IPS-NIHi7 (cell line): ENCODE data around the gene KRTAP16-1.
"Not testable (repeated sequence)": the region's sequence is repeated elsewhere in the genome, so short reads cannot be mapped to it uniquely, and the experiment has no call there.

Experiments used
- DNase-seq: peaks from one replicate; pipeline ENCODE4 v3.0.0; 2012; ENCODE audit warnings: mixed read lengths; ENCODE audit errors: extremely low spot score

Gene KRTAP16-1

DNA sequence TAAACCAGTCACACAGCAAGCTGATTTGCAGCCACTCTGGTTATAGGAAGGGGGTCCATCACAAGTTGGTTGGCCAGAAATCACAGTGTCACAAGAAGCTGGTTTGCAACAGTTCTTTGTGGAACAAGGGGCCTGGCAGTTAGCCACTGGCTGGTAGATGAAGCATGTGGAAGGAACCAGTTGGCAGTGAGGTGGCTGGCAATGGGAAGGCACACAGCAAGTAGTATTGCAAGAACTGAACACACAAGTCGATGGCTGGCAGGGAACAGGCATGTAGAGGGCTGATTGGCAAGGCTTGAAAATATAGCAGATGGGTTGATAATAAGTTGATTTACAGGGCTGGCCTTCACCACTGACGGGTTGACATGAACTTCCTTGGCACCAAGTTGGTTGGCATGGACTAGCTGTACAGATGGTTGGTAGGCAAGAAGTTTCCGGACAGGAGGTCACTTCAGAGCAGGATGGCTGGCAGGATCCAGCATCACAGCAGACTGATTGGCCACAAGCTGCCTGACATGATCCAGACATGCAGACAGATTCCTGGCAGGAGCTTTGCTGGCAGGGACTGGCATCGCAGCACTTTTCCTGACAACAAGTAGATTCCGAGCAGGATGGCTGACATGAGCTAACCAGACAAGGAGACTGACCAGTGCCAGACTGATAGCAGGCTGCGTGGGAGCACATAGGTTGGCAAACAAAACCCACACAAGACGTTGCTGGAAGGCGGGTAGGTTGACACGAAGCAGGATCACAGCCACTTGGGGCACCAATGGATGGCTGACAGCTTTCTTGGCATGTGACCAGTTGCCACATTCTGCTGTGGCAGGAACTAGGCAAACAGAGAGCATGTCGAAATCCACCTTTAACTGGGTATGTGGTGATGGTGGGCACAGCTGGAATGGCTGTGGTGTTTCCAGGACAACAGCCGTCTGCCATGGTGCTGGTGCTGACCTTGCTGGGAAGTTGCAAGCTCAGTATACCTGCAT, 6.9 kb downstream of the KRTAP16-1 start, which contains the start of gene KRTAP29-1:
Gene KRTAP29-1 (minus strand): TSS at position 936 of the 986 bp plus-strand sequence. CDS start 0 bp downstream, at position 936.
- no peak for DNase-seq

DNA sequence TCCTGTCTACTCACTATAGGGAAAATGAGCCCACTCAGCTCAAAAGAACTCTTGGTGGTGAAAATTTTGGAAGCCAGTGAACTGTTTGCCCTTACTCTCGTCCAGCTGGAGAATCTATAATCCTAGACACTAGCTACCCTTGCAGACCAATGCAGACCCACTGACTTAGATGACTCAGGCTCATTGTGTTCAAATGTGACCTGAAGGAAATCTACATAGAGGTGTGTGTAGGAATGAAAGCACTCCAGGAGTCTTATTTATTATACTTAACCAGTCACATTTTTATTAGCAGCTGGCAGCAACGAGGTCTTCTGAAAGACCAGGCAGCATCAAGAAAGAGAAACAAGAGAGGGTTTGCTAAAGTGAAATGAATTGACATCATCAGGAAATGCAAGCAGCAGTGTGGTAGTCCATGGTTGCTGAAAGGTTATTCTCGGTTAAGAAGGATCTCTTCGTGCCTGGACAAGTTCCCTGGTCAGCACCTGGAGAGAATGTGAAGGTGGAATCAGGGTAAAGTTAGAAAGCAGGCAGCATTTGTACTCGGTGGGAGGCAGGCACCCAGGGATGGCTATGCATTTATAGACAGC, 7.8 kb downstream of the KRTAP16-1 start:
- DNase-seq: no peak

DNA sequence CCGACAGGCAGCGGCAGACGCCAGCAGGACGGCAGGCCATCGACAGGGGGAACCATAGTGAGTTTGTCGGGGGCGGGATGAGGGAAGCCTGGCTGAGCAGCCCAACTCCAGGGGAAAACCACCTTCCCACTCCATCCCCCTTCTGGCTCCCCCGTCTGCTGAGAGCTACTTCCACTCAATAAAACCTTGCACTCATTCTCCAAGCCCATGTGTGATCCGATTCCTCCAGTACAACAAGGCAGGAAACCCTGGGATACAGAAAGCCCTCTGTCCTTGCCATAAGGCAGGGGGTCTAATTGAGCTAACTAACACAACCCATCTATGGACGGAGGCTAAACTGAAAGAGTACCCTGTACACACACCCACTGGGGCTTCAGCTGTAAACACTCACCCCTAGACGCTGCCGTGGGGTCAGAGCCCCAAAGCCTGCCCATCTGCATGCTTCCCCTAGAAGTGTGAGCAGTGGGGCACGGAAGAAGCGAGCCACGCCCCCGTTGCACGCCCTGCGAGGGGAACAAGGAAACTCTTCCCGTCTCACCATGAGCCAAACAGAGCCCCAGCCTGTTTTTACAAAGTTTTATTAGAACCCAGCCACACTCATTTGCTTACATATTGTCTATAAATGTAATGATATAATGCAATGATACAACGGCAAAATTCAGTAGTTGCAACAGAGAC, 10.5 kb downstream of the KRTAP16-1 start:
- no peak for DNase-seq

DNA sequence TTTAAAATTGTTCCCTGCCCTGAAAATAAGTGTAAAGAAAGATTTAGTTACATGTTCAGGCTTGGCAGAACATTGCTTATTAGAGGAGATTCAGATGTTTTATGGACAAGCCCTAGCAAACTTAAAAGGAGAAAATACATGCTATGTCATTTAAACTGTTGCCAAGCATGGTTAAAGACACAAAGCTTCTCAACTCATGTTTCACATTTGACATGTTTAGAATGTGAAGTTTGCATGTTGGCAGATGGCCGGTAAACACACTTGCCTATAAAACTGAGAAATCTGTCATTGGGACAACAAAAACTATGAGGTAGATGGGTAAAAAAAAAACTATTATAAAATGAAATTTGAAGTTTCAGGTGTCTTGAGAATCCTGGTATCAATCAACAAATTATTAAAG, 12.3 kb downstream of the KRTAP16-1 start:
- no peak for DNase-seq

DNA sequence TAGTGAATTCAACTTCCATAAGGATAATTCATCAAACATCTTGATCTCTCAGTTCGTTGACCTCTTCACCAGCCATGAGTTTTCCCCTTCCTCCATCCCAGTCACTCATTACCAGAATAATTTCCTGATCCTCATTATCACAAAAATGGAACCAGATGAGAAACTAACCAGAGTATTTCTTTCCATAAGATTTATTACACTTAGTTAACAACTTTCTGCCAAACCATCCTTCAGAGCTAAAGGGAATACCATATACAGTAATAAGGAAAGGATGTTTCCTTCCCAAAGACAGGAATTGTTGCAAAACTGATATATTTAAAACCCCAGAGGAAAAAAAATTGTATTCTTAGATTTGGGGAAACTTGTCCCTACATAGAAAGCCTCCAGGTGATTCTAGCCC, 15.1 kb downstream of the KRTAP16-1 start:
- peak; percentile 0 for DNase-seq

DNA sequence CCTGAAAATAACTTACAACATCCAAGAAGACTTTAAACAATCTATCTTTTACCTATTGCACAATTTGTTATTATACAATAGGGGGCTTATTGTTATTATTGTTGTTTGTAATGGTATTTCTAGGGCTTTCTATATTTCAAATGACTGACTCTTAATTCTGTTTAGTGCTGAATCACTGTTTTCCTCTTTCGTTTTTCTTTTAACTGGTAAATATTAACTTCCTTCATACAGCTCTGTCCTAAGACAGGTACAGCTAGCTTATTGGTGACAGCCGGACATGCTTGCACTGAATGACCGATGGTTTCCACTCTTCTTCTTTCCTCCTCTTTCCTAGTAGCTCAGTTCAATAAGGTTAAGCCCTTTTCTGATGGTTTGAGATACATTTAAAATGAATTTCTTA, 22.1 kb downstream of the KRTAP16-1 start:
- peak; percentile 0 for DNase-seq

DNA sequence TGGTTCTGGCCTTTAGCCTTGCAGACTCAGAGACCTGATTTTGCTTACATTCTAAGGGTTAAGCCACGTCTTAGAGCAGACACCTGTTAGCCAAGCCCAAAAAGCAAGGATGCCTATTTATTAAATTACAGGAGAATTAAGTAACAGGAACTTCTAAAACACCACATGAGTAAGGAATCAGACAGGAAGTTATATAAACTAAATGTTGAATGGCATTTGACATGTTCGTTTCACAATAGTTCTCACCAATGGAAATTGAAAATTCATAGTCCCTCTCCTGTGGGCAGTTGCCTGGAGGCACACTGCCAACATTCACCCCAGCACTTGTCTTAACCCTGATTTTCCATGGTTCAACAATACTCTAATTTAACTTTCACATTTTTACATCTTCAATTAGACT, 24.6 kb downstream of the KRTAP16-1 start:
- peak; percentile 5 for DNase-seq

DNA sequence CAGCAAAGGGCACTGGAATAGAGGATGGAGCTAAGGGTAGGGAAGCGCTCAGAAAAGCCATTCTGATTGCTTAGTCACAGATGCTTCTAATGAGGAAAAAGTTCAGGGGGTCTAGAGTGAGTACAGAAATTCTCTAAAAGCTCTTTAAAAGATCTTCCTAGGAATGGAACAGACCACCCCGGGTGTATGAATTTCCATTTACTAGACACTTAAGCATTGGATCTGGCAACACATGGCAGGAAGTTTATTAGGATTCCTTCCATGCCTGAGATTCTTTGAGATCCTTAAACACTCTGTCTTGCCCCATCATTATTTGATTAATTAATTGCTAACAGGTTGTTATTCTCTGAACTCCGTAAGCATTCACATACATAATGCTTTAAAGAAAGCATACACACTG, 25.1 kb downstream of the KRTAP16-1 start:
- DNase-seq: peak; percentile 4

DNA sequence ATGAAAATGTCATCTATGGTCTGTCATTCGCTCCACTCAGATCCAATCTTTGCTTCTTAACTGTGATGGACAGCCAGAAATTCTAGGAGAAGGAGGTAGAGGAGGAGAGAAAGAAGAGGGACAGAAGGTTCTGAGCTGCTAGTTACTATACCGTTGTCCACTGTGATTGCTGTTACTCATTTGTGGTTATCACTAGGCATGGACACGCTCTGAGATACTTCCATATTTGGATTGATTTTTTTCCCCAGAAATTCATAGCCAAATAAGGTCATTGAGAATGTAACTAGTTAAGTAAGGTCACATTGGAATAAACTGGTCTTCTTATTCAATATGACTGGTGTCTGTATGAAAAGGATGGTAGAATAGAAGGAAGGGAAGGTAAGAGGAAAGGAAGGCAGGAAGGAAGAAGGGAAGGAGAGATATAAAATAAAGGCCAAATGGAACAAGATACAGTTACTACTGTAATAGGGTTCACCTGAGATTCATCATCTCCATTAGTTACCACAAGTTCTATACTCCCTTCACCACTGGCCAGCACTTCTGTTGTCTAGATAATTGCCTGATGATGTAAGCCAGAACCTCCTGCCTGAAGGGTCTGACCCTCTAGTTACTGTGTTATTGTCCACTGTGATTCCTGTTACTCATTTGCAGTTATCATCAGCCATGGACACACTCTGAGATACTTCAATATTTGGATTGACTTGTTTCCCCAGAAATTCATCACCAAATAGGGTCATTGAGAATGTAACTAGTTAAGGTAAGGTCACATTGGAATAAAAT, 30.7 kb downstream of the KRTAP16-1 start:
- DNase-seq: no peak

DNA sequence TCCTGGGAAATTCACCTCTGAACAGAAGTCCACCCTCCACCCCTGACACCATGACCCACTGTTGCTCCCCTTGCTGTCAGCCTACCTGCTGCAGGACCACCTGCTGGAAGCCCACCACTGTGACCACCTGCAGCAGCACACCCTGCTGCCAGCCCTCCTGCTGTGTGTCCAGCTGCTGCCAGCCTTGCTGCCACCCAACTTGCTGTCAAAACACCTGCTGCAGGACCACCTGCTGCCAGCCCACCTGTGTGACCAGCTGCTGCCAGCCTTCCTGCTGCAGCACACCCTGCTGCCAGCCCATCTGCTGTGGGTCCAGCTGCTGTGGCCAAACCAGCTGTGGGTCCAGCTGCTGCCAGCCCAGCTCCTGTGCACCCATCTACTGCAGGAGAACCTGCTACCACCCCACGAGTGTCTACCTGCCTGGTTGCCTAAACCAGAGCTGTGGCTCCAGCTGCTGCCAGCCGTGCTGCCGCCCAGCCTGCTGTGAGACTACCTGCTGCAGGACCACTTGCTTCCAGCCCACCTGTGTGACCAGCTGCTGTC, 33.4 kb downstream of the KRTAP16-1 start, which contains the start of gene KRTAP9-7:
Gene KRTAP9-7 (plus strand): TSS at position 51 of the 543 bp plus-strand sequence. CDS start 0 bp downstream, at position 51.
- peak; percentile 1 for DNase-seq

DNA sequence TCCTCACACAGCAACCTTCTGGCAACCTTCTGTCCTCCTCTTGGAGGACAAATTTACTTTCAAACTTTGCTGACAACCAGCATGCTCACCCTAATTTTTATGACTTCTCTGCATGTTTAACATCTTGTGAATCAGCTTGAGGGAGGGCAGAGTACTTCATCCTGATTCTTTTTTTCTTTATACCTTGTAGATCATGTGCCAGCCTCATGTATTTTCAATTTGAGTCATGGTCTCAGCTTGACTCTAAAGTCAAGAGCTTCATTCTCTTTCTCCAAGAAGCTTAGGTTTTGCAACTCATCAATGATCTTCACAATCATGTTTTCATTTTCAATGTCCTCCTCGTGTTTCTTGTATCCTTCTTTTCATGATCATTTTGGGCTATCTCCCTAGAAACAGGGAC, 37.3 kb downstream of the KRTAP16-1 start:
- DNase-seq: no peak

DNA sequence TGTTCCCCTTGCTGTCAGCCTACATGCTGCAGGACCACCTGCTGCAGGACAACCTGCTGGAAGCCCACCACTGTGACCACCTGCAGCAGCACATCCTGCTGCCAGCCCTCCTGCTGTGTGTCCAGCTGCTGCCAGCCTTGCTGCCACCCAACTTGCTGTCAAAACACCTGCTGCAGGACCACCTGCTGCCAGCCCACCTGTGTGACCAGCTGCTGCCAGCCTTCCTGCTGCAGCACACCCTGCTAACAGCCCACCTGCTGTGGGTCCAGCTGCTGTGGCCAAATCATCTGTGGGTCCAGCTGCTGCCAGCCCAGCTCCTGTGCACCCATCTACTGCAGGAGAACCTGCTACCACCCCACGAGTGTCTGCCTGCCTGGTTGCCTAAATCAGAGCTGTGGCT, 37.8 kb downstream of the KRTAP16-1 start:
- not testable (repeated sequence) for DNase-seq

DNA sequence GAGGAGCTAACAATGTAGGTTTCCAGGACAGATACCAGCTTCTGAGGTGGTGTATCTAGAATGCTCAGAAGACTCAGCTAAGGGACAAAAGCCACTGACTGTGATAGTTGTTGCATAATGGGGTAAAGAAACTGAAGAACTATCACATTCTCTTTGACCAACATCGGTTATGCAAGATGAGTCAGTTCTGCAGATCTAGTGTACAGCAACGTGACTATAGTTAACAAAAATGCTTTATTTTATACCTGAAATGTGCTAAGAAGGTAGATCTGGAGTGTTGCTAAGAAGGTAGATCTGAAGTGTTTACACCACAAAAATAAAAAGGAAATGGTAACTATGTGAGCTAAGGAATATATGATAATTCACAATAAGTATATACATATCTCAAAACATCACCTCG, 41.4 kb downstream of the KRTAP16-1 start:
- no peak for DNase-seq

DNA sequence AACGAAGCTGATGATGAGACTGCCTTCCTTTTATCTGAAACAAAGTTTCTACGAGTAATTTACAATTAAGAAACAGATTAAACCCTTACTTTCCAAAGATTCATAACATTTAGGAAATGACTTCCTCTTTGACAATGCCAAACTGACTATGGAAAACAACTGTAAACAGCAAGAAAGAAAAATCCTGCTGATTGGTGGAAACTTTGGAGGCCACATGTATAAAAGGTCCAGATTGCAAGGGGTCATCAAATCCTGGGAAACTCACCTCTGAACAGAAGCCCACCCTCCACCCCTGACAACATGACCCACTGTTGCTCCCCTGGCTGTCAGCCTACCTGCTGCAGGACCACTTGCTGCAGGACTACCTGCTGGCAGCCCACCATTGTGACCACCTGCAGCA, 44.0 kb downstream of the KRTAP16-1 start, which contains the start of gene KRTAP9-6:
Gene KRTAP9-6 (plus strand): TSS at position 301 of the 400 bp plus-strand sequence. CDS start 0 bp downstream, at position 301.
- DNase-seq: no peak

DNA sequence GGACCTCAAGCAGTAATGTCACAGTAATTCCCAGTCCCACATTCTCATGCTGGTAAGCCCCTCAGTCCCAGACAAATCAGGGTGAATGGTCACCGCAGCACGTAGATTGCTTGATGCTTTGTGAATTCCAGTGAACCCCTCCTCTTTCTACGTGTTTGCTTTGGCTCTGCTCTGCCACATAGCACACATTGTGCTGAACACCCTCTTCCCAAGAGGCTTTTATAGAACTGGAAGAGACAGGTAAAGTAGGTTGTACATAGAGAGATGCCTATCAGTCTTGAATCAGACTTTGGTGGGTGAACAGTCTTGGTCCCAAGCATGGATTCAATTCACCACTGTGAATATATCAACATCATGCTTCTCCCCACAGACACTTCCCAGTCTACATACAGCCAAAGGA, 44.5 kb downstream of the KRTAP16-1 start:
- peak; percentile 0 for DNase-seq

DNA sequence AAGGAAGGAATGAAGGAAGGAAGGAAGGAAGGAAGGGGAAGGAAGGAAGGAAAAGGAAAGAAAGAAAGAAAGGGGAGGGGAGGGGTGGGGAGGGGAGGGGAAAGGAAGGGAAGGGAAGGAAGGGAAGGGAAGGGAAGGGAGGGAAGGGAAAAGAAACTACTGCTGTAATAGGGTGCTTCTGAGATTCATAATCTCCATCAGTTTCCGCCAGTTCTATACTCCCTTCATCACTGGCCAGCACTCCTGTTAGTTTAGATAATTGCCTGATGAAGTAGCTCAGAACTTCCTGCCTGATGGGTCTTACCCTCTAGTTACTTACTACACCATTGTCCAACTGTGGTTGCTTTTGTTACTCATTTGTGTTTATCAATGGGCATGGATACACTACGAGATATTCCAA, 45.9 kb downstream of the KRTAP16-1 start:
- DNase-seq: no peak

DNA sequence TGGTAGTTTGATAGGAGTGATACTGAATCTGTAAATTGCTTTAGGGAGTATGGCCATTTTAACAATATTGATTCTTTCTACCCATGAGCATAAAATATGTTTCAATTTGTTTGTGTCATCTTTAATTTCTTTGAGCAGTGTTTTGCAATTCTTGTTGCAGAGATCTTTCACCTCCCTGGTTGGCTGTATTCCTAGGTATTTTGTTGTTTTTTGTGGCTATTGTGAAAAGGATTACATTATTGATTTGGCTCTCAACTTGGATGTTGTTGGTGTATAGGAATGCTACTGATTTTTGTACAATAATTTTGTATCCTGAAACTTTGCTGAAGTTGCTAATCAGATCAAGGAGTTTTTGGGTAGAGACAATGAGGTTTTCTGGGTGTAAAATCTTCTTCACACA, 50.7 kb downstream of the KRTAP16-1 start:
- DNase-seq: no peak
